ENCODE data around the gene COX8C. TPM values are rescaled to one million over a fixed set of nuclear protein-coding genes. Genes with fewer than 3 reads are reported as not detected.
"Not testable (repeated sequence)": the region's sequence is repeated elsewhere in the genome, so short reads cannot be mapped to it uniquely, and the experiment has no call there.

The COX8C gene
- total RNA-seq, 4 donors from 2014 or later = not detected

DNA sequence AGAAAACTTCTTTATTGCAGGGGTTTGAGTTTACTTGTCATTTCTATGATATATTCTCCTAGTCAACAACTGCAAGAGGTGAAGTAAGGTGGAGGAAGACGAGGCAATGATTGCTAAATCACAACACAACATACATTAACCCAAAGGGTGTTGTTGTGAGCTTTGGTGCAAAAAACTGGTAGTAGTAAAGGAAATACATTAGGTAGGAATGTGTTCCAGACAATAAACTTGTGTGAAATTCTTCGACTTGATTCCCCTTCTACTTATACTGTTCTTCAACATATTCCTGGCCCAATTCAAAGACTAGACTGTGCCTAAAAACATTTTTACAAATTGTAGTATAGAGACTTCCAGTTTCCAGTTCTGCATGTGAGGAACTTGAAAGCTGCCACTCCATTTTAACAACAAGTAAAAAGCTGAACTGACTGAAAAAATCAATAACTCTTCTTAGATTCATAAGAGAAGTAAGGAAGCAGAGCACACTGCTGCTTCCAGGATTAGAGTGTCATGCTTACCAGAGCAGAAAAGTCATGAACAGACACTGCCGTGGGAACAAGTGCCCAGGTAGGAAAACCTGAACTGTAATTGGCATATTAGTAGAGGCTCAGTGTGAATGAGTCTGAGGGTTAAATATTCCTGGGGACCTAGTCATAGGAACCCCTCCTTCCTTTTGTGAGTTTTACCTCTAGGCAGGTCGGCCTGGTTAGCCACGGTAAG is 22.2 kb downstream of the COX8C start:
- ATAC-seq (ENCODE audit: low FRiP score) = no peak
- no peak for DNase-seq (ENCODE audit: low spot score)
- TF ChIP-seq, protein P1, sequence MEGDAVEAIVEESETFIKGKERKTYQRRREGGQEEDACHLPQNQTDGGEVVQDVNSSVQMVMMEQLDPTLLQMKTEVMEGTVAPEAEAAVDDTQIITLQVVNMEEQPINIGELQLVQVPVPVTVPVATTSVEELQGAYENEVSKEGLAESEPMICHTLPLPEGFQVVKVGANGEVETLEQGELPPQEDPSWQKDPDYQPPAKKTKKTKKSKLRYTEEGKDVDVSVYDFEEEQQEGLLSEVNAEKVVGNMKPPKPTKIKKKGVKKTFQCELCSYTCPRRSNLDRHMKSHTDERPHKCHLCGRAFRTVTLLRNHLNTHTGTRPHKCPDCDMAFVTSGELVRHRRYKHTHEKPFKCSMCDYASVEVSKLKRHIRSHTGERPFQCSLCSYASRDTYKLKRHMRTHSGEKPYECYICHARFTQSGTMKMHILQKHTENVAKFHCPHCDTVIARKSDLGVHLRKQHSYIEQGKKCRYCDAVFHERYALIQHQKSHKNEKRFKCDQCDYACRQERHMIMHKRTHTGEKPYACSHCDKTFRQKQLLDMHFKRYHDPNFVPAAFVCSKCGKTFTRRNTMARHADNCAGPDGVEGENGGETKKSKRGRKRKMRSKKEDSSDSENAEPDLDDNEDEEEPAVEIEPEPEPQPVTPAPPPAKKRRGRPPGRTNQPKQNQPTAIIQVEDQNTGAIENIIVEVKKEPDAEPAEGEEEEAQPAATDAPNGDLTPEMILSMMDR (IDR thresholded peaks at IDR 0.05) = no peak

DNA sequence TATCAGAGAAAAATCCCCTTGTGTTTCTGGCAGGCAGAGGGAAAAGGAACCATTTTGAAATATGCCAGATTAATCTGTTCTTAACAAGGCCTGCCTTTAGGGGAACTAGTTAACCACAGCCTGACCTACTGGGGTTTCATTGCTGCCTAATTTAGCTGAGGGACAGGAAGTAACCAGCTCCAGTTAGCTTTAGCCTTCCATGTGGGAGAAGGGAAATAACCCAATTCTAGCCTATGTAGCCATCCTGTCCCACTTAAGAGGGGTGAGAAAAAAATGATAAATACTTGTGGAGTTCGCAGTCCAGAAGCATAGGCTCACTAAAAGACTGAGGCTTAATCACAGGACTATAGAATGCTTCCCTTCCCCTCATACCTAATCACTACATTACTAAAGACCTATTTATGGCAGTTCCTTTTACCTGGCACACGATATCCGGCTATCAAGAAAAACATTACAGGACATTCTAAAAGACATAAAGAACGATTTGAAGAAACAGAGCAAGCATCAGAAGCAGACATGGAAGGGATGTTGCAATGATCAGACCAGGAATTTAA is 22.8 kb downstream of the COX8C start:
- ATAC-seq (ENCODE audit: low FRiP score) (no peak), DNase-seq (ENCODE audit: low spot score) (no peak)

DNA sequence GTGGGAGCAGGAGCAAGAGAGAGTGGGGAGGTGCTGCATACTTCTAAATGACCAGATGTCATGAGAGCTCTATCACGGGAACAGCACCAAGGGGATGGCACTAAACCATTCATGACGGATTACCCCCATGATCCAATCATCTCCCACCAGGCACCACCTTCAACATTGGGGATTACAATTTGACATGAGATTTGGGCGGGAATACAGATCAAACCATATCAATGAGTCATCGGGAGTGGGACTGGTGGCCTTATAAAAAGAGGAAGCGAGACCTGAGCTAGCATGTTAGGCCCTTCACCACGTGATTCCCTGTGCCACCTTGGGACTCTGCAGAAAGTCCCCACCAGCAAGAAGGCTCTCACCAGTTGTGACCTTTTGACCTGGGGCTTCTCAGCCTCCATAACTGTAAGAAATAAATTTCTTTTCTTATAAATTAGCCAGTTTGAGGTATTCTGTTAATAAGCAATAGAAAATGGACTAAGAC is 28.7 kb downstream of the COX8C start:
- ATAC-seq (ENCODE audit: low FRiP score) = no peak
- TF ChIP-seq, protein P1 (IDR thresholded peaks at IDR 0.05) = no peak
- no peak for DNase-seq (ENCODE audit: low spot score)

More for the DNA sequence above, 22.8 kb downstream of the COX8C start:
- TF ChIP-seq, protein P1 (IDR thresholded peaks at IDR 0.05) = no peak

DNA sequence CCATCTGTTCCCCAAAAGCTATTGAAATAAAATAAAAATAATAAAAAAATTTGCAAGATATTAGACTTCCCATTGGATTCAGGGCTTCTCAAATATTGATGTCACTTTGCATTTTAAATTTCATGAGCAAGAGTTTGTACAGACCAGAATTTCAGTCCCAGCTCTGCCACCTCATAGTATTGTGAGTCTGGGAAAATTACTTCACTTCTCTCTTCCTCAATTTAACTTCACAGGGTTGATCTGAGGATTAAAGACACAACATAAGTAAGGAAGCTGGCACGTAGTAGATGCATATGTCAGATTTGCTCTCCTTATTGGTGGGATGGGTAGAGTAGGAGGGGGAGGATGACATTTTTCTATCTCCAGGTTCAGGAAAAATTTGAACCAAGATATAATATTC is 32.8 kb downstream of the COX8C start:
- TF ChIP-seq, protein P1 (IDR thresholded peaks at IDR 0.05) = no peak
- ATAC-seq (ENCODE audit: low FRiP score) = no peak

DNA sequence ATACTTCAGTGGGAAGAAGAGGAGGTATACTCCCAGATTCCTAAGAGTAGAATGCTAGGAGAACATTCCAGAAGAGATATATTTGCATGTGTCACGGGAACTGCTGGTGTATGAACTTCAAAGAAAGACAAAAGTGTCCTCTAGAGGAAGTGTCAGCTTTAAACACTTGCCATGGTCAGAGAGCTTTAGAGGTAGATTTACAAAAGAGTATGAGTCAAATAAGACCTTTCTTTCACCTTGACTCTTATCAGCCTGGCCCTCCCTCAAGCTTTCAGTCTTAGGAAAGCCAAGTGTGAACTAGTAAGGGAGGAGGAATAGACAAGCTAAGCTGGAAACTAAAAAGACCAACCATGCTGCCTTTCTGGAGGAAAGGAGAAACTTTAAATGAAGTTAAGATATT is 34.7 kb downstream of the COX8C start:
- TF ChIP-seq, protein P1 (IDR thresholded peaks at IDR 0.05) = no peak
- ATAC-seq (ENCODE audit: low FRiP score) (no peak), DNase-seq (ENCODE audit: low spot score) (no peak)

More for the DNA sequence above, 32.8 kb downstream of the COX8C start:
- DNase-seq (ENCODE audit: low spot score) = no peak

DNA sequence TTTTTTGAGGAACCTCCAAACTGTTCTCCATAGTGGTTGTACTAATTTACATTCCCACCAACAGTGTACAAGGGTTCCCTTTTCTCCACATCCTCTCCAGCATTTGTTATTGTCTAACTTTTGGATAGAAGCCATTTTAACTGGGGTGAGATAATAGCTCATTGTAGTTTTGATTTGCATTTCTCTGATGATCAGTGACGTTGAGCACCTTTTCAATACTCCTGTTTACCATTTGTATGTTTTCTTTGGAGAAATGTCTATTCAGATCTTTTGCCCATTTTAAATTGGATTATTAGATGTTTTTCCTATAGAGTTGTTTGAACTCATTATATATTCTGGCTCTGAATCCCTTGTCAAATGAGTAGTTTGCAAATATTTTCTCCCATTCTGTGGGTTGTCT is 37.3 kb downstream of the COX8C start:
- ATAC-seq (ENCODE audit: low FRiP score) = not testable (repeated sequence)

DNA sequence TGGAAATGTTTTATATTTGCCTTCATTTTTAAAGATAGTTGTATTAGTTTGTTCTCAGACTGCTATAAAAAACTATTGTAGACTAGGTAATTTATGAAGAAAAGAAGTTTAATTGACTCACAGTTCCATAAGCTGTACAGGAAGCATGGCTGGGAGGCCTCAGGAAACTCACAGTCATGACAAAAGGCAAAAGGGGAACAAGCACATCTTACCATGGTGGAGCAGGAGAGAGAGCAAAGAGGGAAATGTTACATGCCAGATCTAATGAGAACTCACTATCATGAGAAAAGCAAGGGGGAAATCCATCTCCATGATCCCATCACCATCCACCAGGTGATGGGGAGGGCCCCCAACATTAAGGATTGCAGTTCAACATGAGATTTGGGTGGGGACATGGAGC is 48.2 kb downstream of the COX8C start:
- ATAC-seq (ENCODE audit: low FRiP score) (no peak), DNase-seq (ENCODE audit: low spot score) (no peak)
- TF ChIP-seq, protein P1 (IDR thresholded peaks at IDR 0.05) = no peak

More for the DNA sequence above, 37.3 kb downstream of the COX8C start:
- not testable (repeated sequence) for DNase-seq (ENCODE audit: low spot score)
